OCI-LY1 (cell line): ENCODE results near the gene TOMM20.

Source experiments
- CTCF ChIP-seq: fragments of 200-600 bp; sonication (generic), shearing (Covaris generic); IDR thresholded peaks from 2 replicates; pipeline ENCODE4 v1.5.1; 2017; ENCODE audit warnings: mild to moderate bottlenecking, antibody characterized with exemption, low read length, moderate library complexity, mixed read lengths
- EZH2 ChIP-seq: fragments of 200-600 bp; sonication (generic), shearing (Covaris generic); IDR thresholded peaks from 2 replicates; pipeline ENCODE4 v1.8.0; 2017; ENCODE audit warnings: borderline replicate concordance, mixed run types, mild to moderate bottlenecking, antibody characterized with exemption, low read length, moderate library complexity, mixed read lengths

DNA sequence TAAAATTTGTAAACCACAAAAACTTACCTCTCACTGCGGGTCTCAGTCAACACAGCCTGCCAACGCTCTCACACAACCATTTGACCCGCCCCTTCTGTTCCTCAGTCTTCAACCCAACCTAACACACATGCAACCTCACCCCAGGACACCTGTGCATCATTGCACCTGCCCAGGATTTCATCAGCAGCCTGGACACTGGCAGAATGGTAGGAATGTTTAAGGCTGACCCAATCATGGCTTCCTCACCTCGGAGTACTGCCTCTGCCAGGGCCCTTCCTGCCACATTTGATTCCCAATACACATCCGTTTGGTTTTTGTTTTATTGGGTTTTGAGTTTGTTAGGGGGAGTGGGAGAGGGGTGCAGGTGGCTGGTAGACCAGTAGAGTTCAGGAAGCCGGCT lies 40.7 kb downstream of the TOMM20 start:
- TF ChIP-seq EZH2 (no peak), CTCF (no peak)
